Muscle layer of colon (tissue), 2 donors: ENCODE results near the gene RMI2.

Source experiments
- H3K27ac ChIP-seq: one replicate; pipeline ENCODE4 v1.7.0; 2013; ENCODE audit warnings: low read depth, mild to moderate bottlenecking, low read length, moderate library complexity
- H3K27me3 ChIP-seq, 2 donors: one replicate each; pipeline ENCODE4 v1.7.0; 2013; ENCODE audit warnings: low read length in 2 of 2, mild to moderate bottlenecking in 2 of 2; ENCODE audit not compliant: insufficient read depth in 2 of 2, control insufficient read depth in 1 of 2
- H3K36me3 ChIP-seq: one replicate; pipeline ENCODE4 v1.7.0; 2013; ENCODE audit warnings: mild to moderate bottlenecking, low read length; ENCODE audit not compliant: insufficient read depth
- H3K4me1 ChIP-seq: one replicate; pipeline ENCODE4 v1.7.0; 2013; ENCODE audit warnings: mild to moderate bottlenecking, low read length; ENCODE audit not compliant: insufficient read depth
- H3K4me3 ChIP-seq, 2 donors: one replicate each; pipeline ENCODE4 v1.7.0; 2013; ENCODE audit warnings: low read length in 2 of 2, low read depth in 1 of 2, mild to moderate bottlenecking in 1 of 2, moderate library complexity in 1 of 2
- H3K9ac ChIP-seq: one replicate; pipeline ENCODE4 v1.7.0; 2013; ENCODE audit warnings: low read length
- H3K9me3 ChIP-seq: one replicate; pipeline ENCODE4 v1.7.0; 2013; ENCODE audit warnings: mild to moderate bottlenecking, low read length
- donor health status: abdominal sarcoma.
- donor health status: Adenocarcinoma of cecum.

Gene RMI2

DNA sequence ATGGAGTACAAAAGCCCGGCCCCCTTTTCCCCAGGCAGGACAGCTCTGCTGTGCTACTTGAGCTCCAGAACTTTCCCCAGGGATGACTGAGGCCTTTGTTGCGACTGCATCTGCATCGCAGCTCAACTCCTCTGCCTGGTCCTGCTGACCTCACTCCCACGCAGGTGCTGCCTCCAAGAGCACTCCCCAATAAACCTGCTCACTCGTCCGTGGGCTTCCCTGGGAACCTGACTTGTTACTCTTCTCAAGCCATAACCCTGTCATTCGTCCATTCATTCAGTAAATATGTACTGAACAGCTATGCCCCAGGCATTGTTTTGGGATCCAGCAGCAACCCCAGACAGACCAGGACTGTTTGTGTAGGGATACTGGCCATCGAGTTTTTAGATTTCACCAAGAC, 11.6 kb upstream of the RMI2 start:
- Histone ChIP-seq H3K4me3 (no peak overlapping the region), H3K9ac (no peak overlapping the region), H3K9me3 (no peaks in the 10 kb centered on the region), H3K27ac (no peak overlapping the region), H3K4me1 (peaks cover 6% of the 10 kb centered on the region), H3K36me3 (no peaks in the 10 kb centered on the region), H3K27me3 (no peaks in the 10 kb centered on the region)

DNA sequence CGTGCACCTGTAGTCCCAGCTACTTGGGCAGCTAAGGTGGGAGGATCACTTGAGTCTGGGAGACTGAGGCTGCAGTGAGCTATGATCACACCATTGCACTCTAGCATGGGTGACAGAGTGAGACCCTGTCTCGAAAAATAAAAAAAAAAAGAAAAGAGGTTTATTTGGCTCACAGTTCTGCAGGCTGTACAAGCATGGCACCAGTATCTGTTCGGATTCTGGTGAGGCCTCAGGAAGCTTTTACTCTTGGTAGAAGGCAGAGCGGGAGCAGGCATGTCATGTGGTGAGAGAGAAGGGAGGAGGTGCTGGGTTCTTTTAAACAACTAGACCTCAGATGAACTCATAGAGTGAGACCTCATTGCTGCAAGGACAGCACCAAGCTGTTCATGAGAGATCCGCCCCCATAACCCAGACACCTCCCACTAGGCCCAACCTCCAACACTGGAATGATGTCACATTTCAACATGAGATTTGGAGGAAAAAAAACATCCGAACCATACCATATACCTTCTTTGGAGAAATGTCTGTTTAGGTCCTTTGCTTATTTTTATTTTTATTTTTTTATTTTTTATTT, 10.3 kb upstream of the RMI2 start:
- H3K9ac ChIP-seq = no peak overlapping the region
- H3K36me3 ChIP-seq = no peaks in the 10 kb centered on the region
- H3K27ac ChIP-seq = no peak overlapping the region
- H3K4me3 ChIP-seq = no peak overlapping the region
- H3K9me3 ChIP-seq = no peaks in the 10 kb centered on the region
- no peaks in the 10 kb centered on the region for H3K27me3 ChIP-seq
- no peaks in the 10 kb centered on the region for H3K4me1 ChIP-seq

DNA sequence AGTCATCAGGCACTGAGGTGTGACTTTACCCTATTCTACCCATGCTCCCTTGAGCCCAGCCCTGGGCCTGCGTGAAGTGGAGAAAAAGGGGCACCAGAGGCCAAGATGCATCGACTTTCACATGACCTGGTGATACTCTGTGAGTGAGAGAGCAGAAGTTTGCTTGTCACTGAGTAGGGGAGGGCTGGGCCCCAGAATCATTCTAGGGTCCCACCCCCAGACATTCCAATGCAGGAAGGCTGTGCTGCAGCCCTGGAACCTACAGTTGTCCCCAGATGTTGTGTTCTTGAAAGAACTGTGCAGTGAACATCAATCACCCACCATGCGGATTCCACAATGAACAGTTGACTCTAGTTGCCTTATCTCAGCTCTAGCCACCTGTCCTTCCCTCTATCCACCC, 6.2 kb upstream of the RMI2 start:
- Histone ChIP-seq H3K9ac (no peak overlapping the region), H3K36me3 (no peaks in the 10 kb centered on the region), H3K4me1 (no peaks in the 10 kb centered on the region), H3K4me3 (no peak overlapping the region), H3K27me3 (no peaks in the 10 kb centered on the region), H3K9me3 (no peaks in the 10 kb centered on the region), H3K27ac (no peak overlapping the region)

DNA sequence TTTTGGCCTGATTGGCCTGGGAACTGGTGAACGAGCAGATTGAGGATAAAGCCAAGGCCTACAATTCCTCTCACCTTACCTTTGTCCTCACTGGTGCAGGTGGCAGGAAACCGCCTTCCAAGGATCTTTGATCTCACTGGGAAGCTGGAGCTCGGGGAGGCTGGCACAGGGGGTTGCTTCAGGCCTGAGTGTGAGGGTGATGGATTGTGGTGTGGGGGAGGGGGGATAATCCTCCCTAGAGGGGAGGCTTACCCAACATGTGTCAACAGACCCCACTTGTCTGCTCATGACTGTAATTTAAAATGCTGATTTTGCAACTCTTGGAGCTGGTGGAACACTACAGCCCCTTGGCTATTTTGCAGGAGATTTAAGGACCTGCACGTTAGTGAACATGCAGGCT, 4.5 kb upstream of the RMI2 start:
- Histone ChIP-seq H3K9me3 (no peaks in the 10 kb centered on the region), H3K4me1 (no peaks in the 10 kb centered on the region), H3K9ac (no peak overlapping the region), H3K36me3 (no peaks in the 10 kb centered on the region), H3K4me3 (no peak overlapping the region), H3K27me3 (no peaks in the 10 kb centered on the region), H3K27ac (no peak overlapping the region)

DNA sequence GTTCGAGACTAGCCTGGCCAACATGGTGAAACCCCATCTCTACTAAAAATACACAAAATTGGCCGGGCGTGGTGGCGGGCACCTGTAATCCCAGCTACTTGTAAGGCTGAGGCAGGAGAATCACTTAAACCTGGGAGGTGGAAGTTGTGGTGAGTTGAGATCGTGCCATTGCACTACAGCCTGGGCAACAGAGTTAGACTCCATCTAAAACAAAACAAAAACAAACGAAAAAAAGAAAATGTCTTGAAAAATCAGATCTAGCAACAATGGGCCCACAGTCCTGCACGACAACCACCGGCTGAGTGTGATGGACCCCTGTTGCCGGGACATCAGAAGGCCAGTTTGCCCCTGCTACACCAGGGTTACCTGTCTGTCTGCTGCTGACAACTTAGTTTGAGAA, 3.9 kb upstream of the RMI2 start:
- Histone ChIP-seq H3K4me3 (no peak overlapping the region), H3K27ac (no peak overlapping the region), H3K36me3 (no peaks in the 10 kb centered on the region), H3K9me3 (no peaks in the 10 kb centered on the region), H3K9ac (no peak overlapping the region), H3K4me1 (no peaks in the 10 kb centered on the region), H3K27me3 (no peaks in the 10 kb centered on the region)

DNA sequence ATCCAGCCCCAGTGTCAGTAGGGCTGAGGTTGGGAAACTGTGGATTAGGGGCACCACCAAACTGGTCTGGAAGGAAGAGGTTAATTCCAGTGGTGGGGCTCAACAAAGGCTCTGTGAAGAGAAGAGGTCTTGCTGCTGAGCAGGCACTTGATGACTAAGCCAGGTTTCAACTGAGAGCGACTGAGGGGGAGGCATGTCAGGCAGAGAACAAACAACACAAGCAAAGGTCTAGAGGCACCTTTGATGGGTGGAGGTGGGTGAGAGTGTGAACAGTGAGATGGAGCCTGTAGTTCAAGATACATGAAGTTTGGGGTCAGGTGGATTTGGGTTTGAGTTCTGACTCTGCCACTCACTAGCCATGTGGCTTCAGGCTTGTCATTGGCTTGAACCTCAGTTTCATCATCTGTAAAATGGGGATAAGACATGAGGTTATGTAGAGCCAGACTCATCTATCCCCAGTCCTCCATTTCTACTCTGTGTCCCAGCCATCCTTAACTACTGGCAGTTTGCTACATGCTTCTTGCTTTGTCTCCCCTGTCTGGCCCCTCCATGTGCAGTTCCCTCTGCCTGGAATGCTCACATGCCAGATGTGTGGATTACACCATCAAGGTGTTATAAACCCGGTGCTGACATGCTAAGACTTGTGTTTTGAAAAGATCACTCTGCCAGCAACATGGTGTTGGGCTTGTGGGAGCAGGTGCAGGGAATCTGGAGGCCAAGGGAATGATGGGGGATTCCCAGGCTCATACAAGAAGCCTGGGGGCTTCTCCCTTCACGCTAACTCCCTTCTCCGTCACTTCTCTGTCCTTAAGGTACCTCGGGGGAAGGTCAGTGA, 3.0 kb upstream of the RMI2 start:
- H3K9ac ChIP-seq = no peak overlapping the region
- no peak overlapping the region for H3K27ac ChIP-seq
- H3K27me3 ChIP-seq = no peaks in the 10 kb centered on the region
- no peak overlapping the region for H3K4me3 ChIP-seq
- H3K36me3 ChIP-seq = no peaks in the 10 kb centered on the region
- no peaks in the 10 kb centered on the region for H3K4me1 ChIP-seq
- H3K9me3 ChIP-seq = no peaks in the 10 kb centered on the region

DNA sequence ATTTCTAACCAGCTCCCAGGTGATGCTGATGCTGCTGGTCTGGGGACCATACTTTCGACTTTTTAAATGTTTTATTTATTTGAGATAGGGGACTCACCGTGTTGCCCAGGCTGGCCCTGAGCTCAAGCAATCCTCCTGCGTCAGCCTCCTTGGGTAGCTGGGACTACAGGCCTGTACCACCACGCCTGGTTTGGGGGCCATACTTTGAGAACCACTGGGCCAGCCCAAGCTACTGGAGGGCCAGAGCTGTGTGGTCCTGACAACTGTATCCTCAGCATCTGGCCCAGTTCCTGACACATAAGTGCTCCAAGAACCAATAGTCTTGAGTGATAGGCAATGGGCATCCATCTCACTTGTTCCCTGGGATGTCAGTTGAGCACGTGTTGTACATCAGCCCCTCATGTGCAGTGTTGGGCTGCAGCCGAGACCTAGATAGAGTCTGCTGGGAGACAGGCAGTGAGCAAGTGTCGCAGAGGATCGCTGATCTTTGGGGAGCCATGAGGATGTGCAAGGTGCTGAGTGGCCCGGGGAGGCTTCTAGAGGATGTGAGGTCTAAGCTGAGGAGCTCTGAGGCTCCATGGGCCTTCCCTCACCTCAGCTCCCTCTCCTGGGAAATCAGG, 1.6 kb downstream of the RMI2 start:
- Histone ChIP-seq H3K36me3 (no peaks in the 10 kb centered on the region), H3K4me1 (peaks cover 18% of the 10 kb centered on the region), H3K27ac (no peak overlapping the region), H3K4me3 (no peak overlapping the region), H3K27me3 (no peaks in the 10 kb centered on the region), H3K9me3 (no peaks in the 10 kb centered on the region), H3K9ac (no peak overlapping the region)

DNA sequence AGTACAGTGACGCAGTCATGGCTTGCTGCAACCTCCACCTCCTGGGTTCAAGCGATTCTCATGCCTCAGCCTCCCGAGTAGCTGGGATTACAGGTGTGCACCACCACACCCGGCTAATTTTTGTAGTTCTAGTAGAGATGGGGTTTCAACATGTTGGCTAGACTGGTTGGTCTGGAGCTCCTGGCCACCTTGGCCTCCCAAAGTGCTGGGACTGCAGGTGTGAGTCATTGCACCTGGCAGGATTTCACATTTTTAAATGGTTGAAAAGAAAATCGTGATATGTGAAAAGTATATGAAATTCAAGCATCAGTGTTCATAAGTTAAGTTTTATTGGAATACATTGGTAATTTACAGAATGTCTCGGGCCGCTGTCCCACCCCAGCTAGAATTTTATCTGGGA, 2.6 kb downstream of the RMI2 start:
- Histone ChIP-seq H3K4me3 (no peak overlapping the region), H3K36me3 (no peaks in the 10 kb centered on the region), H3K27me3 (no peaks in the 10 kb centered on the region), H3K9me3 (no peaks in the 10 kb centered on the region), H3K9ac (no peak overlapping the region), H3K27ac (no peak overlapping the region), H3K4me1 (peaks cover 18% of the 10 kb centered on the region)

DNA sequence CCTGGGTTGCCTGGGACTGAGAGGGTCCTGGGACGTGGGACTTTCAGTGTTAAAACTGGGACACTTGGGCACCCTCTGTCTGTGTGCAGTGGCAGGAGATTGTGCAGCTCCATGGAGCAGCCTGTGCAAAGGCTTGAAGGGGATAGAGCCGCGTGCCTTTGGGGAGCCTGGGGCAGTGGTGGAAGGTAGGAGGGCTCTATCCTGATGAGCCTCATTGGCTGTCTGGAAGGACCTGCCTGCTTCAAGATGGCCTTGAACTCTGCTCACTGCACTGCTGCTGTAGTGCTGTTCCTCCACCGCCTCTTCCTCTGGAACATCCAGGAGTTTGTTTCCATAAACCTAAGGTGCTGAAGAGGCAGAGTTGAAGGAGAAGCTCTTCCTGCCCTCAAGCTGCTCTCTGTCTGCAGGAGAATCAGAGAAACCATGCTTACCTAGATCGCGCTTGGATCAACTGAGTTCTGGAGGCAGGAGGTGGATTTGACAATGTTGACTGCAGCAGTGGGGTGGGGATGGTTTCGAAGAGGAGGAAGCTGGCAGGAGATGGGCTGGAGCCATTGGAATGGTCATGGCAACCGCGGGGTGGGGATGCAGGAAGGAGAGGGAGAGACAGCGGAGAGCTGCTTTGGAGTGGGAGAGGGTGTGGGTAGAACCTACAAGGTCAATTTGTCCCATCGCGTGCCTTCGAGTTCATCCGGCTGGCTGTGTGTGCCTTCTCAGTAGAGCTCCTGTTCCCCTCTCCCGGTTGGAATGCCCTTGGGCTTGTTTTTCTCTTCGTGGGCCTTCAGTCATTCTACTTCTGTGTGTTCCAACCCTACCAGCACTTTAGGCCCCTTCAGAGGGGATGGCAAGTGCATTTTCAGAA, 3.7 kb downstream of the RMI2 start:
- H3K27ac ChIP-seq = peak overlapping the region; percentile 75
- H3K9ac ChIP-seq = no peak overlapping the region
- H3K27me3 ChIP-seq = no peaks in the 10 kb centered on the region
- no peaks in the 10 kb centered on the region for H3K9me3 ChIP-seq
- H3K4me3 ChIP-seq = no peak overlapping the region
- H3K4me1 ChIP-seq = peaks cover 18% of the 10 kb centered on the region
- H3K36me3 ChIP-seq = no peaks in the 10 kb centered on the region

DNA sequence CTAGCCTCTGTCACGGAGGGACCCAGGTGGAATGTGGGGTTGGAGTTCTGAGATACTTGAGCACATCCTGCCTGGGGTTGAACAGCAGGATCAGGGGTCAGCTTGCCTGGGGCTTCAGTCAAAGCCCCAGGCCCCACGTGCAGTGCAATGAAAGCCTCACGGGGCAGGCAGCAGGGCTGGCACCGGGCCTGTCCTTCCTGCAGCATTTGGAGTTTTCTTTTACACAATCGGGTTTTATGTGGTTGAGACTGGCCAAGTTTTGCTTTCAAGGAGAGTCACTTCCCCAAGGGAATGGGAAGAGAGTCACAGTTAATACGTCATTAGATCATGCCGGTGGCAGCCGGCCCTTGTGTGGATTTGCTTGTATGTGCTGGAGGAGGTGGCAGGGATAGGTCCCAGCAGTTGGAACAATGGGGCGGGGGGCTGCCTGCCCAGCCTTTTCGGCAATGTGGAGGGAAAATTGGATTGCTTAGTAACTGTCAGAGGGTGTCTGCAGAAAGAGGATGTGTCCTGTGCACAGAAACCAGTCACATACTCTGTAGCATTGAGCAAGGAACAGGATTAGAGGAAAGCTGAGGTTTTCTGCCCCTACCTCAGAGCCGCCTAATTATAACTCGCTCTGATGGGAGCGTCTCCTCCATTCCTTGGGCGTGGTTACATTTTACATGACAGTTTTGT, 4.5 kb downstream of the RMI2 start:
- Histone ChIP-seq H3K4me3 (no peak overlapping the region), H3K27me3 (no peaks in the 10 kb centered on the region), H3K4me1 (peaks cover 18% of the 10 kb centered on the region), H3K36me3 (no peaks in the 10 kb centered on the region), H3K9ac (no peak overlapping the region), H3K27ac (peak overlapping the region; percentile 75), H3K9me3 (no peaks in the 10 kb centered on the region)

DNA sequence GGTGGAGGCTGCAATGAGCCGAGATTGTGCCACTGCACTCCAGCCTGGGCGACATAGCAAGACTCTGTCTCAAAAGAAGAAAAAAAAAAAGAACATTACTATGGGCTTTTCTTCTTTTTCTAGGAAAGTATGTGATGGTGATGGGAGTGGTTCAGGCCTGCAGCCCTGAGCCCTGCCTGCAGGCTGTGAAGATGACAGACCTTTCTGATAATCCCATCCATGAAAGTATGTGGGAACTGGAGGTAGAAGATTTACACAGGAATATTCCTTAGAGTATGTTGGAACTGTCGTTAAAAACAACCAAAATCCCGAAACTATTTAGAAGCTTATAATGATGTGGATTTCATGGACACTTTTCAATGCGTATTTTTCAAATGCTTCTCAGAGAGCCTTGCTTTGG, 5.3 kb downstream of the RMI2 start:
- H3K4me1 ChIP-seq = peaks cover 21% of the 10 kb centered on the region
- no peaks in the 10 kb centered on the region for H3K27me3 ChIP-seq
- no peaks in the 10 kb centered on the region for H3K9me3 ChIP-seq
- peak overlapping the region; percentile 10 for H3K9ac ChIP-seq
- peak overlapping the region; percentile 75 for H3K27ac ChIP-seq
- no peaks in the 10 kb centered on the region for H3K36me3 ChIP-seq
- H3K4me3 ChIP-seq = peak overlapping the region in 1 of 2 donors; percentile 29
